GM23338 (cell line): ENCODE measurements around the gene NPY1R.

ENCODE experiments used
- EZH2phosphoT487 ChIP-seq: fragments of 200-600 bp; sonication (generic); IDR thresholded peaks from one replicate; pipeline ENCODE4 v1.8.1; 2018; ENCODE audit warnings: antibody characterized with exemption; ENCODE audit not compliant: unreplicated experiment
- TF ChIP-seq, protein P1 (sequence below), 2 experiments: fragments of 200-600 bp in 1 of 2; sonication (generic) in 1 of 2; conservative IDR thresholded peaks; 2 replicates each; pipeline versions ENCODE4 v1.5.1 to v1.6.1; 2016 to 2017; ENCODE audit warnings: antibody characterized with exemption in 2 of 2, low read depth in 2 of 2, mild to moderate bottlenecking in 2 of 2, moderate library complexity in 1 of 2

DNA sequence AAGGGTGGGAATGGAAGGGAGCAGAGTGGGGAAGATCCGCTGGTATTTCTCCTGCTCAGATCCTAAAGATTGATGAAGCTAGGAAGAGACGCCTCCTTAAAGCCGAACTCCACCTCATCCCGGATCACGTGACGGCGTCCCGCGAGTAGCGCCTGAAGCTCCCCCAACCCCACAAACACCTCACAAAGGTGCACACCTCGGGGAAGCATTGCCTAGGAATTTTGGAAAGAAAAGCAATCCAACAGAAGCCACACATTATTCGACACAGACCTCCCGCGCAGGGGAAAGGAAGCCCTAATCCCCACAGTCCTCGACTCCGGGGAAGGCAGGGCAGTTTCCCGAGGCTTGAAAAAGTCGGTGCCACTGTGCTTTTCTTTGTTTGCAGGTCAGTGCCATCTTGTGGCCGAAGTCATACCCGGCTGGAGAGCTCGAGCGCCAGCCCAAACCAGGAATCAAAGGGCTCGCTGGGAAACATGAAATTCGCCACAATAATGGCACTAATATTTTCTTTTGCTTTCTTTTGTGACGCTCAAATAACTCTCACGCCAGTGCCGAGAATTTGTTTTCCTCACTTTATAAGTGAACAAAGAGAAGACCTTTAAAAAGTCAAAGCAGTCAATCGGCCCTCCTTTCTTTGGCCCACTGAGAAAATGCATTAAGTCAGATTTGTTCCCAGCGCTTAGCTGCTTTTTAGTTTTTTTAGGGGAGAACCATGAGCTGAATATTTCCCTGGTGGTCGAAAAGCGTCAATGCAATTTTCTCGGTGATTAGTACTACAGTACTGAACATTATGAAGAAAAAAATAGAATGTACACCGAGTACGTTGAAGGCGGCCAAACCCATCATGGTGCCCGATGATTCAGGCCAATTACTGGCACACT is at the start of gene NPY1R:
- TF ChIP-seq, protein P1, sequence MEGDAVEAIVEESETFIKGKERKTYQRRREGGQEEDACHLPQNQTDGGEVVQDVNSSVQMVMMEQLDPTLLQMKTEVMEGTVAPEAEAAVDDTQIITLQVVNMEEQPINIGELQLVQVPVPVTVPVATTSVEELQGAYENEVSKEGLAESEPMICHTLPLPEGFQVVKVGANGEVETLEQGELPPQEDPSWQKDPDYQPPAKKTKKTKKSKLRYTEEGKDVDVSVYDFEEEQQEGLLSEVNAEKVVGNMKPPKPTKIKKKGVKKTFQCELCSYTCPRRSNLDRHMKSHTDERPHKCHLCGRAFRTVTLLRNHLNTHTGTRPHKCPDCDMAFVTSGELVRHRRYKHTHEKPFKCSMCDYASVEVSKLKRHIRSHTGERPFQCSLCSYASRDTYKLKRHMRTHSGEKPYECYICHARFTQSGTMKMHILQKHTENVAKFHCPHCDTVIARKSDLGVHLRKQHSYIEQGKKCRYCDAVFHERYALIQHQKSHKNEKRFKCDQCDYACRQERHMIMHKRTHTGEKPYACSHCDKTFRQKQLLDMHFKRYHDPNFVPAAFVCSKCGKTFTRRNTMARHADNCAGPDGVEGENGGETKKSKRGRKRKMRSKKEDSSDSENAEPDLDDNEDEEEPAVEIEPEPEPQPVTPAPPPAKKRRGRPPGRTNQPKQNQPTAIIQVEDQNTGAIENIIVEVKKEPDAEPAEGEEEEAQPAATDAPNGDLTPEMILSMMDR (conservative IDR thresholded peaks at IDR 0.05; ENCODE audit: low read depth in 2 of 2) = peak; percentile 78 to 86
- TF ChIP-seq EZH2phosphoT487 = no peak
